ENCODE results near the gene GRIN2A.

GRIN2A gene

DNA sequence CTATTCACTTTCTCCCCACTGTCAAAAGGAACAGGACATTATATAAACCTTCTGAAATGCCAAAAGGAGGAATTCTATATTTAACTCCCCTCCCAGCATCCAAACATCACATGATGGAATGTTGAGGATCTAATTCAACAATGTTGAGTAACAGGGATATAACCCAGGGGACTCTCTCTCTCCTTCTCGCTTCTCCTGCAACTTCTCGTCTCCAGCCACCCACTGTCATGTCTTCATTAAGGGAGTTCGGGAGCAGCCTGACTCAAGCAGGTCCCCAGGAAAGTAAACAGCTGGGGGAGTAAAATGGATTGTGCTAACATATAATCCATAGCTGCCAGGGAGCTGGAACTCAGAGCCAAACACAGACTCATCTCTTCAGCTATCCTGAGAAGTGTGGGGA, 51.7 kb downstream of the GRIN2A start:
- no peak overlapping the region for H3K27ac ChIP-seq
- TF ChIP-seq, protein P1, sequence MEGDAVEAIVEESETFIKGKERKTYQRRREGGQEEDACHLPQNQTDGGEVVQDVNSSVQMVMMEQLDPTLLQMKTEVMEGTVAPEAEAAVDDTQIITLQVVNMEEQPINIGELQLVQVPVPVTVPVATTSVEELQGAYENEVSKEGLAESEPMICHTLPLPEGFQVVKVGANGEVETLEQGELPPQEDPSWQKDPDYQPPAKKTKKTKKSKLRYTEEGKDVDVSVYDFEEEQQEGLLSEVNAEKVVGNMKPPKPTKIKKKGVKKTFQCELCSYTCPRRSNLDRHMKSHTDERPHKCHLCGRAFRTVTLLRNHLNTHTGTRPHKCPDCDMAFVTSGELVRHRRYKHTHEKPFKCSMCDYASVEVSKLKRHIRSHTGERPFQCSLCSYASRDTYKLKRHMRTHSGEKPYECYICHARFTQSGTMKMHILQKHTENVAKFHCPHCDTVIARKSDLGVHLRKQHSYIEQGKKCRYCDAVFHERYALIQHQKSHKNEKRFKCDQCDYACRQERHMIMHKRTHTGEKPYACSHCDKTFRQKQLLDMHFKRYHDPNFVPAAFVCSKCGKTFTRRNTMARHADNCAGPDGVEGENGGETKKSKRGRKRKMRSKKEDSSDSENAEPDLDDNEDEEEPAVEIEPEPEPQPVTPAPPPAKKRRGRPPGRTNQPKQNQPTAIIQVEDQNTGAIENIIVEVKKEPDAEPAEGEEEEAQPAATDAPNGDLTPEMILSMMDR (IDR thresholded peaks at IDR 0.05): no peak
- TF ChIP-seq ZFX (IDR thresholded peaks at IDR 0.05; ENCODE audit: borderline replicate concordance): no peak

DNA sequence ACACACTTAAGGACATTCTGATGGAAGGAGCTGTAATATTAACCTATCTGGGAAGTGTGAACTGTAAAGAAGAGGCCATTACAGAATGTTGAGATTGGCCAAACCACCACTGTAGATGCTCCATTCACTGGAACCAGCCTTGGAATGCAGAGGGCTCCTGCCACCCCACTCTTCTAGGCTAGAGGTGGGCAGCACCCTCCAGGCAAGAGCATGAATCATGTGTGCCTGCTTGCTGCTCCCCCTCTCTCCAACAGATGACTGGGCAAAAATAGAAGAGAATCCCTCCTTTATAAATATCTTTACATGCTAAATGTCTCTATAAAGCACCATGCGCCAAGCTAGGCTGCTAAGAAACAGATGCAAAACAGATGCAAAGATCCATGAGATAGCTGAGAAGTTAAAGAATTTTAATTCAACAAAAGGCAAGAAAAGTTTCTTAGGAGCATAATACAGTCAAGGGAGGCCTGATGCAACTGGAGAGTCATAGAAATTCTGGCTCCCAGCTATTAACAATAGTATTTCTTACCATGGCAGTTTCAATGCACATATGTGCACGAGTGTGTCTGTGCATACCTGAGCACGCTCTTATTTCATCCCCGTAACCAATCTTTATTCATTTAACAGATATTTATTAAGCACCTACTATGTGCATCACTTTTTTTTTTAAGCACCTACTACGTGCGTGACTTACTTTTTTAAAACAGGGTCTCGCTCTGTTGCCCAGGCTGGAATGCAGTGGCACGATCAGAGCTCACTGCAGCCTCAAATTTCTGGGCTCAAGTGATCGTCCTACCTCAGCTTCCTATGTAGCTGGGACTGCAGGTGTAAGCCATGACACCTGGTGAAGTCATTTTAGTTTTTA, 53.6 kb downstream of the GRIN2A start:
- no peak overlapping the region for H3K27ac ChIP-seq
- TF ChIP-seq ZFX (IDR thresholded peaks at IDR 0.05; ENCODE audit: borderline replicate concordance): no peak
- TF ChIP-seq, protein P1 (IDR thresholded peaks at IDR 0.05): no peak

DNA sequence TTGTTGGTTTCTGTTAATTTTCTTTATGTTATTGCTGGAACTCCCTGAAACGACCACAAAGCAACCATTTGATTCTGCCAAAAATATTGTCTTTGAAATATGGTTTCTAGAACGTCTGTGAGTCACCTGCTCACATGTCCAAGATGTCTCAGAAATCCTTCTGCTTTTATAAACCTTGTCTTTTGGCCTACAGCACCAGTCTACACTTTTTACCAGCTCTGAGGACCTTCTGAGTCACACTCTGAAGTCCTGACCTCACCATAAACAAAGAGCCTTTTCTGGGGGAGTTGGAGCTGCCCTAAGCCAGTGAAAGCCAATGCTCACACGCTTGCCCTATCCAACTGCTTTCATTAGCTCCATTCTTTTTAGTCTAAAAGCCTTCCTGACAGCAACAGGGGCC, 55.5 kb downstream of the GRIN2A start:
- H3K27ac ChIP-seq: no peak overlapping the region
- TF ChIP-seq, protein P1 (IDR thresholded peaks at IDR 0.05): no peak
- TF ChIP-seq ZFX (IDR thresholded peaks at IDR 0.05; ENCODE audit: borderline replicate concordance): no peak

DNA sequence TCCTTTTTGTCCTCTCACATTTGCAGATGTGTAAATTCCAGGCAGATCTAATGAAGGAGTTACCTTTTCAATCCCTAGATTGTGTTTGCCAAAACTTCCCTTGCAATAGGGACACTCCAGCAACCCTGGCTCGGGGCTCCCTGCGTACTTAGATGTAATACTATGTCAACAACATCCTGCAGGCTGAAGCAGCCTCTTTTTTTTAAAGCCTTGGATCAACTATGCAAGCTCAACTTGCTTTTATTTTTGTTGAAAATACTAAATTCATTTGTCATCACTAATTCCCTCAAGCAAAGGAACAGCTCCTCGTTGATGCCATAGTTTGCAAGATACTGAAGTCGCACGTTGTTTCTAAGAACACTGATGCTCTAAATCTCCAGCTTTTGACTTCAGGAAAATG, 59.1 kb downstream of the GRIN2A start:
- TF ChIP-seq ZFX (IDR thresholded peaks at IDR 0.05; ENCODE audit: borderline replicate concordance): no peak
- TF ChIP-seq, protein P1 (IDR thresholded peaks at IDR 0.05): no peak
- no peak overlapping the region for H3K27ac ChIP-seq

DNA sequence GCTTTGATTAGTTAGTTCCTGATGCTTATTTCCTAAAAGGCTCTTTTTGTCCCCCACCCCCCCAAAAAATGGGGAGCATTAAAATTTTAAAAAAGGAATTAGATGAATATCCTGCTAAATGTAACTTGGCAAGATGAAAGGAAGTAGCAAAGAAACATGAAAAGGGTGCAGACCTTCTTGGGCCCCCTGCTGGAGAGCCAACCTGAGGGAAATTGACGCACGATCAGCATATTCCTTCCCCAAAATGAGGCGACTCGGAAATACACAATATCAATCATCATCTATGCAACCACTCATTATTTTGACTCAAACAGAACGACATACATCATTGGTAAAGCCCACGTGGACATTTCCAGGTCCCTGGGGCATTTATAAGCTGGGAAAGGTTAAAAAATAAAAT, 59.7 kb downstream of the GRIN2A start:
- no peak overlapping the region for H3K27ac ChIP-seq
- no peak for TF ChIP-seq ZFX (IDR thresholded peaks at IDR 0.05; ENCODE audit: borderline replicate concordance)
- TF ChIP-seq, protein P1 (IDR thresholded peaks at IDR 0.05): peak; percentile 12; the same call in 1 of the 2 replicates

DNA sequence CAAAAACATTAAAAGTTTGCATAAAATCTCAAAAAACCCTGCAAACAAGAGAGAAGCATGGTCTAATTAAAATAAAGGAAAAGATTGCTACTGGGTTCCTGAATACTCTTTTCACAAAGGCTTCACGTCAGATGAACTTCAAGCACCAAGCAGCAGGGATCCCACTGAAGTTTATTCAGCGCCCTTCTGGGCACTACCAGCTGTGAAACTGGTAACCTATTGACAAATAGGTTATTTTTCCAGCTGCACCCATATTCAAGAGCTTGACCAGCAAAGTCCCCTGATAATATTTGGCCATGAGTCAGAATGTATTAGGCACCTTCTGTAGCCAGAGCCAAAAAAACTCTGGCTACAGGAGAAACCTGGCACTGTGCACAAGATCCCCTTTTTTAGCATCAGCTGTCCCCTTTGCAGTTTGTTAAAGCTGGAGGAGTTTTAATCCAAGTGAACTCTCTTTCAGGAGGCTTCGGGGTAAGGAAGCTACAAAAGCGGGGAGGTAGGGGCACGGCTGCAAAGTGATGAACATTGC, 60.3 kb downstream of the GRIN2A start:
- H3K27ac ChIP-seq: no peak overlapping the region
- no peak for TF ChIP-seq ZFX (IDR thresholded peaks at IDR 0.05; ENCODE audit: borderline replicate concordance)
- TF ChIP-seq, protein P1 (IDR thresholded peaks at IDR 0.05): no peak

DNA sequence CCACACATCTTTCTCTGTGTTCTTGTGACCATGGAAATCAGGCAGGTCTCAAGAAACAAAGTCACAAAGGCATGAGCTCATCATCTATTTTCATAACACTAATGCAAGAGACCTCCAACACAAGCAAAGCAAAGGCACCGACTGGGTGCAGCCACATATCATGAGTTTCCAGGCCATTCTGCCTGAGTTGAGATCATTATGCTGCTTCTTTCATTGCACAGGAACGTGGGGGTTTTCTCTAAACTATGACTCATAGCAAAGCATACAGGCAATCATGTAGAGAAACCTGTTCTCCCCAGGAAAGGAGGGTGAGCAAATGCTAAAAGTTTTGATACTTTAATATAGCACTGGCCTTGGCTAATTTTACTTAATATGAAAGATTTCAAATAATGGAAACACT, 60.7 kb downstream of the GRIN2A start:
- H3K27ac ChIP-seq: no peak overlapping the region
- TF ChIP-seq ZFX (IDR thresholded peaks at IDR 0.05; ENCODE audit: borderline replicate concordance): no peak
- TF ChIP-seq, protein P1 (IDR thresholded peaks at IDR 0.05): no peak
